Heart left ventricle (tissue), 13 donors: ENCODE results near the gene MMAB.

Experiments used
- CTCF ChIP-seq, 12 donors: fragments of 200-600 bp; sonication (generic) in 4 of 12; IDR thresholded peaks; one replicate each; pipeline versions ENCODE4 v1.5.0 to v1.8.0; 2018 to 2022; ENCODE audit warnings: antibody characterized with exemption in 12 of 12, mild to moderate bottlenecking in 5 of 12
- POLR2A ChIP-seq, 2 donors: fragments of 450-650 bp; IDR thresholded peaks; one replicate each; pipeline ENCODE4 v1.6.1; 2017; ENCODE audit warnings: antibody characterized with exemption in 2 of 2, mild to moderate bottlenecking in 2 of 2, moderate library complexity in 2 of 2
- donor health status: ischemic (EF 13 %, LVEDD 7.1; RV severe dilation, severe dysfunction).
- donor health status: DM: no; HTN: yes; CAD: no.
- donor health status: DM: no; HTN: no; CAD: no.
- donor health status: ischemic (EF 25% LVEDD 6.9; RV normal size, moderate dysfunction).
- donor health status: ischemic (EF 25% LVEDD 5.7; RV mildly dilated, moderate dysfunction).
- donor health status: ischemic (EF 35%, LVEDD 5.7; RV mildly dilated, moderate dysfunction).
- donor health status: nonischemic (EF 11% LVEDD 7.7; RV severe dilation, severe dysfunction).
- donor health status: DM: yes; HTN: yes; CAD: no.
- donor health status: PGD.
- donor health status: ischemic (EF 29% LVEDD 5.4; RV normal size, mild dysfunction).
- donor health status: nonischemic (EF 23%, LVEDD 6.1; RV moderate dilation, normal function).

- no peak for TF ChIP-seq CTCF (IDR thresholded peaks at IDR 0.05)
- no peak for TF ChIP-seq POLR2A (IDR thresholded peaks at IDR 0.05)
Observed at GRCh38 chr12:109537136-109537535, 36.2 kb downstream of the MMAB start.
